PC-3 (cell line): ENCODE data around the gene XRCC2.

Source experiments
- CTCF ChIP-seq: fragments of 300-600 bp; sonication (generic); conservative IDR thresholded peaks from 2 replicates; pipeline ENCODE4 v1.5.1; 2017; ENCODE audit warnings: antibody characterized with exemption, low read depth, mild to moderate bottlenecking, low read length
- EZH2 ChIP-seq: fragments of 300-600 bp; sonication (generic); IDR thresholded peaks from one replicate; pipeline ENCODE4 v1.6.1; 2017; ENCODE audit warnings: antibody characterized with exemption, mild to moderate bottlenecking, low read length; ENCODE audit not compliant: unreplicated experiment
- EZH2phosphoT487 ChIP-seq: fragments of 300-600 bp; sonication (generic); IDR thresholded peaks from 2 replicates; pipeline ENCODE4 v1.6.1; 2018; ENCODE audit warnings: mild to moderate bottlenecking, antibody characterized with exemption, low read length, borderline replicate concordance

GRCh38 chr7:152704796-152705384 is 28.9 kb upstream of the XRCC2 start:
- no peak for TF ChIP-seq CTCF
- no peak for TF ChIP-seq EZH2
- no peak for TF ChIP-seq EZH2phosphoT487
